ENCODE data around the gene TIGAR.
A peak's percentile ranks its signal among the peaks of the same experiment; 100 is the strongest.

TIGAR gene

DNA sequence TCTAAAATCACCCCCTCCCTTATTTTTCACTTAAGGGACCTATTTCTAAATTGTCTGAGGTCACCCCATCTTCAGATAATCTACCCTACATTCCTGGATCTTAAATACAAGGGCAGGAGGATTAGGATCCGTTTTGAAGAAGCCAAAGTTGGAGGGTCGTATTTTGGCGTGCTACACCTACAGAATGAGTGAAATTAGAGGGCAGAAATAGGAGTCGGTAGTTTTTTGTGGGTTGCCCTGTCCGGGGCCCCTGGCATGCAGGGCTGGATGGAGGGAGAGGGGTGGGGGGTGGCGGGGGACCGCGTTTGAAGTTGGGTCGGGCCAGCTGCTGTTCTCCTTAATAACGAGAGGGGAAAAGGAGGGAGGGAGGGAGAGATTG is 47.8 kb upstream of the TIGAR start:
- Histone ChIP-seq H3K4me2 (ENCODE audit: low read length) (peak overlapping the region; percentile 92), H2AFZ (ENCODE audit: low read depth, low read length) (no peak overlapping the region), H3K79me2 (ENCODE audit: low read length) (peaks cover 73% of the 10 kb centered on the region), H4K20me1 (ENCODE audit: insufficient read depth, low read length) (peaks cover 25% of the 10 kb centered on the region), H3K27ac (ENCODE audit: low read length) (peak overlapping the region; percentile 86), H3K36me3 (replicated peaks; ENCODE audit: low read depth, low read length) (peaks cover 44% of the 10 kb centered on the region), H3K4me1 (ENCODE audit: low read length) (peaks cover 32% of the 10 kb centered on the region), H3K27me3 (ENCODE audit: low read depth, low read length) (no peaks in the 10 kb centered on the region), H3K4me3 (ENCODE audit: low read length) (peak overlapping the region; percentile 93), H3K9me3 (ENCODE audit: insufficient read depth, low read length) (no peaks in the 10 kb centered on the region), H3K9ac (ENCODE audit: low read length) (peak overlapping the region; percentile 99)
- TF ChIP-seq EZH2phosphoT487 (IDR thresholded peaks at IDR 0.05; ENCODE audit: low read depth), result no peak
- no peak for TF ChIP-seq CTCF (IDR thresholded peaks at IDR 0.05; ENCODE audit: low read depth, low read length)

DNA sequence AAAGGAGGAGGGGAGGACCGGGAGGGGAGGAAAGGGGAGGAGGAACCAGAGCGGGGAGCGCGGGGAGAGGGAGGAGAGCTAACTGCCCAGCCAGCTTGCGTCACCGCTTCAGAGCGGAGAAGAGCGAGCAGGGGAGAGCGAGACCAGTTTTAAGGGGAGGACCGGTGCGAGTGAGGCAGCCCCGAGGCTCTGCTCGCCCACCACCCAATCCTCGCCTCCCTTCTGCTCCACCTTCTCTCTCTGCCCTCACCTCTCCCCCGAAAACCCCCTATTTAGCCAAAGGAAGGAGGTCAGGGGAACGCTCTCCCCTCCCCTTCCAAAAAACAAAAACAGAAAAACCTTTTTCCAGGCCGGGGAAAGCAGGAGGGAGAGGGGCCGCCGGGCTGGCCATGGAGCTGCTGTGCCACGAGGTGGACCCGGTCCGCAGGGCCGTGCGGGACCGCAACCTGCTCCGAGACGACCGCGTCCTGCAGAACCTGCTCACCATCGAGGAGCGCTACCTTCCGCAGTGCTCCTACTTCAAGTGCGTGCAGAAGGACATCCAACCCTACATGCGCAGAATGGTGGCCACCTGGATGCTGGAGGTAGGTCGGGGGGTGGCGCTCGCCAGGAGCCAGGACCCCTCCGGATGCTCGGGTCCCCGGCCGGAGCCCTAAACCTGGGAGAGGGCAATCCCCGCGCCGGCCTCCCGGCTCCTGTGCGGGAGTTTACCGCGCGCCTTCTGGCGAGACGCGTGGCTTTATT is 47.2 kb upstream of the TIGAR start, which contains the start of gene CCND2:
Gene CCND2, plus strand, starts transcription at position 111 of the 744 bp plus-strand sequence. Its CDS starts 279 bp downstream, at position 390.
- H3K4me3 ChIP-seq (ENCODE audit: low read length), result peak within 1 kb of the TSS; percentile 93
- H3K27me3 ChIP-seq (ENCODE audit: low read depth, low read length), result no peaks in the 10 kb centered on the region
- TF ChIP-seq EZH2phosphoT487 (IDR thresholded peaks at IDR 0.05; ENCODE audit: low read depth) (no peak), CTCF (IDR thresholded peaks at IDR 0.05; ENCODE audit: low read depth, low read length) (no peak)
- H3K79me2 ChIP-seq (ENCODE audit: low read length), result peaks cover 78% of the 10 kb centered on the region
- no peak within 1 kb of the TSS for H2AFZ ChIP-seq (ENCODE audit: low read depth, low read length)
- H3K36me3 ChIP-seq (replicated peaks; ENCODE audit: low read depth, low read length), result peaks cover 50% of the 10 kb centered on the region
- peak within 1 kb of the TSS; percentile 92 for H3K4me2 ChIP-seq (ENCODE audit: low read length)
- H3K9me3 ChIP-seq (ENCODE audit: insufficient read depth, low read length), result no peaks in the 10 kb centered on the region
- H3K27ac ChIP-seq (ENCODE audit: low read length), result peak within 1 kb of the TSS; percentile 86
- peaks cover 34% of the 10 kb centered on the region for H3K4me1 ChIP-seq (ENCODE audit: low read length)
- peaks cover 31% of the 10 kb centered on the region for H4K20me1 ChIP-seq (ENCODE audit: insufficient read depth, low read length)
- H3K9ac ChIP-seq (ENCODE audit: low read length), result peak within 1 kb of the TSS; percentile 99

DNA sequence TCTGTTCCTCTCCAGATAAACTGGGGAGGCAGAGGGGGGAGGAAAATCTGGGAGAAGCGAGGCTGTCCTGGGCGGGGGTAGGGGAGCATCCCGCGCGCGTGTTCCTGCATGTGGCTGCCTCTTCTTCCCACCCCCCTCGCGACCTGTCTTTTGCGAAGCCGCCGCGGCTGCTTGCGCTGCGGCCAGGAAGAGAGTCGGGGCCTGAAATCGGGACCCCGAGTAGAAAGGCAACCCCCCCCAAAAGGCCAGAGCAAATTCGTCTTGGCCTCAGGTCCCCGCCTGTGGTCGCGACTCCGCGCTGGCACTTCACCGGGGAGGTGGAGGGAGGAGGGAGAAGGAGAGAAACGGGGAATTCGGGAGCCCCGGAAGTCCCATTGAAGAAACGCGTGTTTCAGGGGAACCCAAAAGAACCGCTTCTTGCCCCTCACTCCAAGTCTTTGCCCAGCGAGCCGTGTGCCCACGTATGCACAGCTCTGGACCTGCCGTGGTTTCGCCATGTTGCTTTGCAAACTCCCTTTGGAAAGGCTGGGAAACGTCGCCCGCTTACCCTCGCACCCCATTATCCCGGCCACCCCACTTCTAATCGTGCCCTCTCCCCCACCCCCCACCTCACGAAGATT is 46.5 kb upstream of the TIGAR start:
- TF ChIP-seq CTCF (IDR thresholded peaks at IDR 0.05; ENCODE audit: low read depth, low read length) (no peak), EZH2phosphoT487 (IDR thresholded peaks at IDR 0.05; ENCODE audit: low read depth) (no peak)
- Histone ChIP-seq H3K9ac (ENCODE audit: low read length) (peak overlapping the region; percentile 99), H4K20me1 (ENCODE audit: insufficient read depth, low read length) (peaks cover 37% of the 10 kb centered on the region), H3K4me1 (ENCODE audit: low read length) (peaks cover 41% of the 10 kb centered on the region), H3K79me2 (ENCODE audit: low read length) (peaks cover 85% of the 10 kb centered on the region), H3K9me3 (ENCODE audit: insufficient read depth, low read length) (no peaks in the 10 kb centered on the region), H3K27me3 (ENCODE audit: low read depth, low read length) (no peaks in the 10 kb centered on the region), H3K4me3 (ENCODE audit: low read length) (peak overlapping the region; percentile 93), H3K4me2 (ENCODE audit: low read length) (peak overlapping the region; percentile 92), H3K36me3 (replicated peaks; ENCODE audit: low read depth, low read length) (peaks cover 57% of the 10 kb centered on the region), H2AFZ (ENCODE audit: low read depth, low read length) (no peak overlapping the region), H3K27ac (ENCODE audit: low read length) (peak overlapping the region; percentile 86)

Data from OCI-LY3 (cell line).